K562 (cell line): Measurements from ENCODE around the gene STMN3. TPM values are rescaled to one million over a fixed set of nuclear protein-coding genes. Genes with fewer than 3 reads are reported as not detected.

Experiments
- ATAC-seq: fragments of 200-7000 bp; cut with Tn5 transposase; 3 replicates; pipeline ENCODE4 v1.9.1; 2020; ENCODE audit warnings: moderate library complexity
- BruUV-seq: library from RNA; stranded (reverse); fragments of 400-500 nt; replicated peaks from 2 replicates; lab custom pipeline; 2021; lab: Mats Ljungman, UMichigan
- CTCF ChIA-PET: fragments of 300-600 bp; formaldehyde crosslinking; extraction: SDS; loops from one replicate; lab custom pipeline; 2021; ENCODE audit warnings: low intra/inter-chr PET ratio; lab: Yijun Ruan, JAX
- POLR2A ChIA-PET: fragments of 300-600, 350-650 bp; sonication (Branson Sonifier 250); formaldehyde crosslinking; extraction: SDS; loops from one replicate; lab custom pipeline; 2021; ENCODE audit warnings: antibody characterized with exemption, inconsistent platforms; lab: Yijun Ruan, JAX
- DNase-seq, 4 experiments: peaks; one replicate each; pipeline versions ENCODE4 v3.0.0 to v3.0.0-alpha.2; 2011 to 2018; ENCODE audit warnings: low spot score in 3 of 4, mixed read lengths in 3 of 4; ENCODE audit errors: extremely low read depth in 1 of 4
- FAIRE-seq: peaks from 2 replicates; lab custom pipeline; 2011; peaks lifted over from hg19 to GRCh38; lab: Jason Lieb, UNC
- H2AFZ ChIP-seq: 2 replicates; pipeline ENCODE4 v1.6.0; 2011; ENCODE audit warnings: low read depth, low read length, control low read depth, inconsistent platforms
- H3K27ac ChIP-seq: fragments of 200-600 bp; 3 replicates; pipeline ENCODE4 v1.8.0; 2011; ENCODE audit warnings: low read depth, mild to moderate bottlenecking, control low read depth, inconsistent platforms, low read length, moderate library complexity, mixed read lengths; ENCODE audit errors: extremely low read depth
- H3K27me3 ChIP-seq, 2 experiments: fragments of 300-600 bp in 1 of 2; 2 replicates in 1 of 2; 3 replicates in 1 of 2; pipeline versions ENCODE4 v1.6.0 to v1.8.0; 2011; ENCODE audit warnings: inconsistent platforms in 2 of 2, low read length in 2 of 2, mild to moderate bottlenecking in 1 of 2, mixed read lengths in 1 of 2, moderate library complexity in 1 of 2; ENCODE audit not compliant: control insufficient read depth in 2 of 2, insufficient read depth in 2 of 2
- H3K36me3 ChIP-seq: fragments of 300-600 bp; 3 replicates; pipeline ENCODE4 v1.8.0; 2011; ENCODE audit warnings: mild to moderate bottlenecking, low read length, inconsistent platforms; ENCODE audit not compliant: control insufficient read depth, insufficient read depth
- H3K4me1 ChIP-seq, 2 experiments: fragments of 200-600 bp in 1 of 2; replicated peaks in 1 of 2; 2 replicates in 1 of 2; 3 replicates in 1 of 2; pipeline versions ENCODE4 v1.5.1 to v1.8.0; 2011; ENCODE audit warnings: inconsistent platforms in 2 of 2, low read length in 2 of 2, mild to moderate bottlenecking in 1 of 2, mixed read lengths in 1 of 2, moderate library complexity in 1 of 2; ENCODE audit not compliant: control insufficient read depth in 2 of 2, insufficient read depth in 2 of 2
- H3K4me2 ChIP-seq: 2 replicates; pipeline ENCODE4 v1.6.1; 2011; ENCODE audit warnings: low read length, control low read depth, inconsistent platforms, mixed read lengths; ENCODE audit not compliant: insufficient read depth
- H3K4me3 ChIP-seq: fragments of 200-600 bp; sonication (generic), shearing (Covaris generic); 2 replicates; pipeline ENCODE4 v1.5.1; 2016; ENCODE audit warnings: control low read depth, inconsistent platforms
- H3K79me2 ChIP-seq: fragments of 200-600 bp; 3 replicates; pipeline ENCODE4 v1.8.0; 2011; ENCODE audit warnings: low read length, inconsistent platforms; ENCODE audit not compliant: control insufficient read depth, insufficient read depth
- H3K9ac ChIP-seq, 2 experiments: 2 replicates each; pipeline versions ENCODE4 v1.6.0 to v1.6.1; 2011; ENCODE audit warnings: low read depth in 2 of 2, low read length in 2 of 2, control low read depth in 1 of 2, inconsistent platforms in 1 of 2, mild to moderate bottlenecking in 1 of 2, mixed read lengths in 1 of 2; ENCODE audit not compliant: insufficient read depth in 1 of 2
- H3K9me1 ChIP-seq: one replicate; pipeline ENCODE4 v1.6.0; 2011; ENCODE audit warnings: inconsistent platforms, mild to moderate bottlenecking, low read length, moderate library complexity; ENCODE audit not compliant: control insufficient read depth, insufficient read depth
- H3K9me3 ChIP-seq: replicated peaks from 2 replicates; pipeline ENCODE4 v1.5.1; 2011; ENCODE audit warnings: low read depth, low read length, inconsistent platforms; ENCODE audit not compliant: control insufficient read depth, insufficient read depth
- H4K20me1 ChIP-seq: replicated peaks from 2 replicates; pipeline ENCODE4 v1.6.1; 2011; ENCODE audit warnings: low read length, inconsistent platforms, mixed read lengths; ENCODE audit not compliant: control insufficient read depth, insufficient read depth
- MECOM ChIP-seq: fragments of 250-450 bp; sonication (Bioruptor Pico); IDR thresholded peaks from 2 replicates; pipeline ENCODE4 v1.8.0; 2022; ENCODE audit warnings: inconsistent platforms
- NONO ChIP-seq, 2 experiments: fragments of 200-400 bp in 1 of 2; fragments of 450-650 bp in 1 of 2; formaldehyde crosslinking in 1 of 2; IDR thresholded peaks; 2 replicates each; pipeline ENCODE4 v1.6.1; 2017; ENCODE audit warnings: low read depth in 2 of 2, mild to moderate bottlenecking in 2 of 2, moderate library complexity in 2 of 2, low read length in 1 of 2
- POLR2AphosphoS2 ChIP-seq: IDR thresholded peaks from 2 replicates; pipeline ENCODE4 v1.6.1; 2012; ENCODE audit warnings: low read length, improper control_type of control experiment
- PREB ChIP-seq: sonication (generic); formaldehyde crosslinking; IDR thresholded peaks from 2 replicates; pipeline ENCODE4 v1.8.1; 2023; ENCODE audit warnings: mild to moderate bottlenecking, missing genetic modification reagents
- RBBP5 ChIP-seq: fragments of 200-600 bp; sonication (generic); IDR thresholded peaks from 2 replicates; pipeline ENCODE4 v1.6.1; 2012; ENCODE audit warnings: borderline replicate concordance, mild to moderate bottlenecking, low read length, control low read depth, inconsistent platforms; ENCODE audit not compliant: insufficient read depth, poor library complexity, severe bottlenecking
- SMAD2 ChIP-seq: fragments of 150-350 bp; IDR thresholded peaks from 2 replicates; pipeline ENCODE4 v1.6.1; 2014; ENCODE audit warnings: low read depth, mild to moderate bottlenecking, low read length
- SP1 ChIP-seq: sonication (generic); formaldehyde crosslinking; IDR thresholded peaks from 2 replicates; pipeline ENCODE4 v1.8.1; 2022; ENCODE audit warnings: mild to moderate bottlenecking, missing genetic modification reagents
- ZNF263 ChIP-seq: sonication (generic); formaldehyde crosslinking; IDR thresholded peaks from 2 replicates; pipeline ENCODE4 v1.8.0; 2022; ENCODE audit warnings: mild to moderate bottlenecking, missing genetic modification reagents, borderline replicate concordance
- ZNF436 ChIP-seq: fragments of 250-450, 450-650 bp; sonication (Bioruptor Pico); formaldehyde crosslinking; IDR thresholded peaks from 2 replicates; pipeline ENCODE4 v1.7.0; 2020; ENCODE audit warnings: mild to moderate bottlenecking
- WGBS: fragments of 100-300 bp; shearing (Covaris generic); methylation state at CpG from one replicate; pipeline ENCODE4 v1.1.6; 2016; ENCODE audit warnings: low coverage, mixed read lengths; ENCODE audit not compliant: insufficient coverage; ENCODE audit errors: missing lambda C conversion rate; 5-methylcytosine and 5-hydroxymethylcytosine counted together
- in situ Hi-C: fragments of 300-500 bp; cut with MboI; formaldehyde crosslinking; loops from 4 replicates; pipeline ENCODE4 v1.15.0; 2018; ENCODE audit warnings: inconsistent platforms, mixed read lengths
- intact Hi-C: fragments of 100-400 bp; cut with micrococcal nuclease; formaldehyde crosslinking; loops from 2 replicates; pipeline ENCODE4 v1.14.2; 2022
- polyA plus RNA-seq, 8 experiments: library from polyadenylated mRNA; depleted of rRNA in 4 of 8; stranded (reverse) in 5 of 8; unstranded in 3 of 8; fragments of >200 nt; fragmentation: Nextera tagmentation in 2 of 8; fragmentation: Illumina TruSeq in 1 of 8; extraction: Ambion mirVana in 2 of 8; extraction: Trizol in 1 of 8; gene quantifications; 2 replicates each; pipeline versions ENCODE4 v1.2.1 to v1.2.3, GENCODE V29; 2011 to 2014; ENCODE audit warnings: inconsistent platforms in 1 of 8, missing spikeins in 1 of 8
- total RNA-seq, 7 experiments: library from RNA; depleted of rRNA in 6 of 7; stranded (reverse); fragments of >200 nt in 6 of 7; fragmentation: Illumina TruSeq in 2 of 7; extraction: Trizol in 2 of 7; gene quantifications; 2 replicates each; pipeline versions ENCODE4 v1.2.1 to v1.2.3, GENCODE V29; 2011 to 2021; ENCODE audit warnings: low replicate concordance in 1 of 7
- TF ChIP-seq, protein P1 (sequence below): fragments of 450-650 bp; IDR thresholded peaks from 2 replicates; pipeline ENCODE4 v1.6.1; 2016; ENCODE audit warnings: borderline replicate concordance

The STMN3 gene
- total and polyA plus RNA-seq, 9 of the 15 experiments (the other 6 are each of a cell fraction or from before 2014, with no cell fraction given), result 0.70 to 65.6 (median 29.4) TPM

DNA sequence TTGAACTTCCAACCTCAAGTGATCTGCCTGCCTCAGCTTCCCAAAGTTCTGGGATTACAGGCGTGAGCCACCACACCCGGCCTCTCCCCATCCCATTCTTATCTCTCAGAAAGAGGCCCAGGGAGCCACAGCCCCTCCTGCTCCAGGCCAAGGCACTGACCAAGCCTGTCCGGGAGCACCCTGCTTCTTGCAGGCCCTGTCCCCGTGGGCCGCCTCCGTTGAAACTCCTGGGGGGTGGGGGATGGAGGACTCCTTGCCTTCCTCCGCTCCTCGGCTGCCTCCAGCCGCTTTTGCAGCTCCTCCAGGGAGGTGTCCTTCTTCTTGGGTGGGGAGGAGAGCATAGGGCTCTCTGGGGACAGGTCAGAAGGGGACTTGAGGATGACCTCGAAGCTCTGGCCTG is 9.7 kb downstream of the STMN3 start:
- H3K4me2 ChIP-seq, result no peak overlapping the region
- no peaks in the 10 kb centered on the region for H4K20me1 ChIP-seq
- 60% methylated on average over 10 of the region's 10 CpGs for WGBS
- no peaks in the 10 kb centered on the region for H3K27me3 ChIP-seq
- H3K9me1 ChIP-seq, result peaks cover 3% of the 10 kb centered on the region
- no peak for FAIRE-seq
- H3K4me3 ChIP-seq, result no peak overlapping the region
- intact Hi-C loops (no loop called here), in situ Hi-C loops (no loop called here)
- H3K79me2 ChIP-seq, result peaks cover 7% of the 10 kb centered on the region; the same call in 1 of the 3 replicates
- POLR2A ChIA-PET, result interaction anchor here (1.2 to 1.9 kb wide), 2 partner anchors 14 to 17 kb away, joined by 3 to 5 read pairs; partner anchors contain the start of gene GMEB2
- no peak overlapping the region for H2AFZ ChIP-seq
- H3K4me1 ChIP-seq, result peaks cover 4 to 54% of the 10 kb centered on the region in 2 experiments; a peak in 4 of 5 replicates
- peak overlapping the region in 1 of 2 experiments; percentile 71; a peak in 2 of 4 replicates for H3K9ac ChIP-seq
- no peak for ATAC-seq
- TF ChIP-seq ZNF263 (CRISPR knock-in tag) (peak; percentile 54; the same call in 1 of the 2 replicates), NONO (IDR thresholded peaks at IDR 0.05; ENCODE audit: low read depth in 2 of 2, low read length in 1 of 2) (no peak)
- H3K27ac ChIP-seq, result no peak overlapping the region
- BruUV-seq, result no TSS peak
- H3K36me3 ChIP-seq, result peaks cover 9% of the 10 kb centered on the region; the same call in 1 of the 3 replicates
- DNase-seq, result peak in 1 of 4 experiments; percentile 17
- H3K9me3 ChIP-seq, result no peaks in the 10 kb centered on the region
- CTCF ChIA-PET, result no interaction called here

- no peak overlapping the region; the same call in 1 of the 2 replicates for H2AFZ ChIP-seq
- intact Hi-C loops, result no loop called here
- TF ChIP-seq, protein P1, sequence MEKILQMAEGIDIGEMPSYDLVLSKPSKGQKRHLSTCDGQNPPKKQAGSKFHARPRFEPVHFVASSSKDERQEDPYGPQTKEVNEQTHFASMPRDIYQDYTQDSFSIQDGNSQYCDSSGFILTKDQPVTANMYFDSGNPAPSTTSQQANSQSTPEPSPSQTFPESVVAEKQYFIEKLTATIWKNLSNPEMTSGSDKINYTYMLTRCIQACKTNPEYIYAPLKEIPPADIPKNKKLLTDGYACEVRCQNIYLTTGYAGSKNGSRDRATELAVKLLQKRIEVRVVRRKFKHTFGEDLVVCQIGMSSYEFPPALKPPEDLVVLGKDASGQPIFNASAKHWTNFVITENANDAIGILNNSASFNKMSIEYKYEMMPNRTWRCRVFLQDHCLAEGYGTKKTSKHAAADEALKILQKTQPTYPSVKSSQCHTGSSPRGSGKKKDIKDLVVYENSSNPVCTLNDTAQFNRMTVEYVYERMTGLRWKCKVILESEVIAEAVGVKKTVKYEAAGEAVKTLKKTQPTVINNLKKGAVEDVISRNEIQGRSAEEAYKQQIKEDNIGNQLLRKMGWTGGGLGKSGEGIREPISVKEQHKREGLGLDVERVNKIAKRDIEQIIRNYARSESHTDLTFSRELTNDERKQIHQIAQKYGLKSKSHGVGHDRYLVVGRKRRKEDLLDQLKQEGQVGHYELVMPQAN, result no peak
- TF ChIP-seq SMAD2 (no peak), MECOM (CRISPR knock-in tag) (no peak), POLR2AphosphoS2 (no peak), RBBP5 (peak; percentile 8), SP1 (CRISPR knock-in tag) (no peak), ZNF436 (CRISPR knock-in tag) (no peak), PREB (CRISPR knock-in tag) (no peak)
These were observed 10.5 kb downstream of the STMN3 start for GRCh38 chr20:63642527-63643247.

More at GRCh38 chr20:63642527-63643247, 10.5 kb downstream of the STMN3 start:
- no peaks in the 10 kb centered on the region for H3K9me1 ChIP-seq
- H3K4me1 ChIP-seq, result peaks cover 0 to 48% of the 10 kb centered on the region in 2 experiments; a peak in 3 of 5 replicates
- POLR2A ChIA-PET, result interaction anchor here (1.4 to 1.9 kb wide), 3 partner anchors 11 to 16 kb away, joined by 5 to 8 read pairs (median 5); partner anchors contain the start of genes GMEB2 and STMN3
- WGBS, result 55% methylated on average over 17 of the region's 29 CpGs
- ATAC-seq (no peak; the same call in 1 of the 3 replicates), FAIRE-seq (no peak), DNase-seq (peak in 1 of 4 experiments; percentile 8)
- H3K9me3 ChIP-seq, result no peaks in the 10 kb centered on the region
- H3K9ac ChIP-seq, result peak overlapping the region; percentile 38 to 82; a peak in 3 of 4 replicates
- peaks cover 5% of the 10 kb centered on the region; the same call in 1 of the 3 replicates for H3K36me3 ChIP-seq
- no peaks in the 10 kb centered on the region for H4K20me1 ChIP-seq
- no peaks in the 10 kb centered on the region for H3K79me2 ChIP-seq
- no peaks in the 10 kb centered on the region for H3K27me3 ChIP-seq
- in situ Hi-C loops, result no loop called here
- CTCF ChIA-PET, result no interaction called here
- peak overlapping the region; percentile 44 for H3K4me3 ChIP-seq
- BruUV-seq, result no TSS peak
- peak overlapping the region; percentile 71; the same call in 1 of the 2 replicates for H3K4me2 ChIP-seq
- peak overlapping the region; percentile 63; the same call in 1 of the 3 replicates for H3K27ac ChIP-seq
